Neural progenitor cell (in vitro differentiated cells): ENCODE data around the gene MTFR2. TPM values are rescaled to one million over a fixed set of nuclear protein-coding genes. Genes with fewer than 3 reads are reported as not detected.

ENCODE experiments used
- DNase-seq: peaks from one replicate; pipeline ENCODE4 v3.0.0-alpha.2; 2016; ENCODE audit warnings: low spot score
- H2AFZ ChIP-seq: fragments of 200-600 bp; sonication (generic); replicated peaks from 2 replicates; pipeline ENCODE4 v1.6.1; 2016; ENCODE audit warnings: antibody characterized with exemption
- H3F3A ChIP-seq: fragments of 200-600 bp; sonication (generic); 2 replicates; pipeline ENCODE4 v1.6.1; 2016; ENCODE audit warnings: antibody characterized with exemption, low read depth
- H3K27ac ChIP-seq: fragments of 200-600 bp; sonication (generic); 2 replicates; pipeline ENCODE4 v1.5.1; 2016; ENCODE audit warnings: mild to moderate bottlenecking
- H3K27me3 ChIP-seq: fragments of 200-600 bp; sonication (generic); 2 replicates; pipeline ENCODE4 v1.6.1; 2016; ENCODE audit warnings: mild to moderate bottlenecking, moderate library complexity
- H3K36me3 ChIP-seq: fragments of 200-600 bp; sonication (generic); 2 replicates; pipeline ENCODE4 v1.5.1; 2016
- H3K4me1 ChIP-seq: fragments of 200-600 bp; sonication (generic); 2 replicates; pipeline ENCODE4 v1.6.1; 2016; ENCODE audit warnings: mixed run types
- H3K4me2 ChIP-seq: fragments of 200-600 bp; sonication (generic); 2 replicates; pipeline ENCODE4 v1.6.1; 2016
- H3K4me3 ChIP-seq: fragments of 200-600 bp; sonication (generic); 2 replicates; pipeline ENCODE4 v1.5.1; 2016
- H3K79me2 ChIP-seq: fragments of 200-600 bp; sonication (generic); 2 replicates; pipeline ENCODE4 v1.6.1; 2016; ENCODE audit warnings: low read depth
- H3K9ac ChIP-seq: fragments of 200-600 bp; sonication (generic); 2 replicates; pipeline ENCODE4 v1.6.1; 2016
- H3K9me3 ChIP-seq: fragments of 200-600 bp; sonication (generic); 2 replicates; pipeline ENCODE4 v1.5.1; 2016; ENCODE audit warnings: low read depth
- H4K20me1 ChIP-seq: fragments of 200-600 bp; sonication (generic); 2 replicates; pipeline ENCODE4 v1.6.1; 2016; ENCODE audit warnings: low read depth
- H3K27ac Mint-ChIP-seq: 3 replicates; pipeline ENCODE4 v1.8.0; 2021; ENCODE audit warnings: mixed read lengths
- H3K27me3 Mint-ChIP-seq: 2 replicates; pipeline ENCODE4 v1.8.0; 2022; ENCODE audit warnings: low read depth, mild to moderate bottlenecking, inconsistent platforms, moderate library complexity, mixed read lengths; ENCODE audit not compliant: insufficient read depth
- H3K36me3 Mint-ChIP-seq: 3 replicates; pipeline ENCODE4 v1.8.0; 2021; ENCODE audit warnings: mixed read lengths
- H3K4me1 Mint-ChIP-seq: 3 replicates; pipeline ENCODE4 v1.8.0; 2021; ENCODE audit warnings: mixed read lengths
- H3K4me3 Mint-ChIP-seq: 3 replicates; pipeline ENCODE4 v1.8.0; 2021; ENCODE audit warnings: mild to moderate bottlenecking, moderate library complexity, mixed read lengths
- H3K9me3 Mint-ChIP-seq: 3 replicates; pipeline ENCODE4 v1.8.0; 2020; ENCODE audit warnings: mixed read lengths
- CTCF ChIP-seq: fragments of 200-600 bp; sonication (generic); IDR thresholded peaks from 2 replicates; pipeline ENCODE4 v1.5.1; 2017; ENCODE audit warnings: antibody characterized with exemption, mild to moderate bottlenecking
- EZH2 ChIP-seq: fragments of 200-600 bp; sonication (generic); IDR thresholded peaks from 2 replicates; pipeline ENCODE4 v1.6.1; 2017; ENCODE audit warnings: antibody characterized with exemption, mild to moderate bottlenecking, moderate library complexity
- EZH2phosphoT487 ChIP-seq: fragments of 200-600 bp; sonication (generic); IDR thresholded peaks from 2 replicates; pipeline ENCODE4 v1.6.1; 2017; ENCODE audit warnings: antibody characterized with exemption
- total RNA-seq: library from RNA; depleted of rRNA; stranded (reverse); fragments of >200 nt; gene quantifications from 2 replicates; pipeline ENCODE4 v1.2.3, GENCODE V29; 2015; ENCODE audit warnings: low replicate concordance

The MTFR2 gene
- total RNA-seq, 1 donor from 2014 or later = 12.6 TPM

GRCh38 chr6:136213853-136214252 lies 36.3 kb downstream of the MTFR2 start:
- Histone ChIP-seq H3K9me3 (no peaks in the 10 kb centered on the region), H4K20me1 (no peaks in the 10 kb centered on the region), H3F3A (no peaks in the 10 kb centered on the region), H3K9ac (no peak overlapping the region), H3K4me3 (no peak overlapping the region), H3K4me1 (no peaks in the 10 kb centered on the region), H3K36me3 (no peaks in the 10 kb centered on the region), H3K79me2 (no peaks in the 10 kb centered on the region), H3K27ac (no peak overlapping the region), H2AFZ (no peak overlapping the region), H3K4me2 (no peak overlapping the region), H3K27me3 (no peaks in the 10 kb centered on the region)
- DNase-seq = no peak
- H3K4me1 Mint-ChIP-seq = no peaks in the 10 kb centered on the region
- no peaks in the 10 kb centered on the region for H3K9me3 Mint-ChIP-seq
- no peaks in the 10 kb centered on the region for H3K27me3 Mint-ChIP-seq
- no peaks in the 10 kb centered on the region for H3K36me3 Mint-ChIP-seq
- H3K4me3 Mint-ChIP-seq = no peak overlapping the region
- TF ChIP-seq EZH2 (no peak), EZH2phosphoT487 (no peak), CTCF (no peak)
- no peak overlapping the region for H3K27ac Mint-ChIP-seq

- DNase-seq = no peak
- Histone ChIP-seq H3K36me3 (no peaks in the 10 kb centered on the region), H3K27ac (no peak overlapping the region), H3F3A (no peaks in the 10 kb centered on the region), H3K9ac (no peak overlapping the region), H2AFZ (no peak overlapping the region), H3K4me3 (no peak overlapping the region), H3K4me2 (no peak overlapping the region), H4K20me1 (no peaks in the 10 kb centered on the region), H3K9me3 (no peaks in the 10 kb centered on the region), H3K27me3 (no peaks in the 10 kb centered on the region), H3K4me1 (no peaks in the 10 kb centered on the region), H3K79me2 (no peaks in the 10 kb centered on the region)
- H3K36me3 Mint-ChIP-seq = no peaks in the 10 kb centered on the region
- H3K27ac Mint-ChIP-seq = no peak overlapping the region
- H3K9me3 Mint-ChIP-seq = no peaks in the 10 kb centered on the region
- no peak for TF ChIP-seq EZH2phosphoT487
- no peak for TF ChIP-seq CTCF
- TF ChIP-seq EZH2 = no peak
- H3K27me3 Mint-ChIP-seq = no peaks in the 10 kb centered on the region
- H3K4me3 Mint-ChIP-seq = no peak overlapping the region
- H3K4me1 Mint-ChIP-seq = no peaks in the 10 kb centered on the region
Observed at GRCh38 chr6:136213012-136213539, 37.0 kb downstream of the MTFR2 start.

GRCh38 chr6:136212608-136213007 lies 37.5 kb downstream of the MTFR2 start:
- Histone ChIP-seq H3K9ac (no peak overlapping the region), H3K36me3 (no peaks in the 10 kb centered on the region), H3K9me3 (no peaks in the 10 kb centered on the region), H3F3A (no peaks in the 10 kb centered on the region), H3K4me3 (no peak overlapping the region), H3K27me3 (no peaks in the 10 kb centered on the region), H3K4me1 (no peaks in the 10 kb centered on the region), H3K27ac (no peak overlapping the region), H4K20me1 (no peaks in the 10 kb centered on the region), H3K4me2 (no peak overlapping the region), H3K79me2 (no peaks in the 10 kb centered on the region), H2AFZ (no peak overlapping the region)
- H3K4me1 Mint-ChIP-seq = no peaks in the 10 kb centered on the region
- TF ChIP-seq CTCF (no peak), EZH2 (no peak), EZH2phosphoT487 (no peak)
- no peak for DNase-seq
- no peaks in the 10 kb centered on the region for H3K9me3 Mint-ChIP-seq
- no peaks in the 10 kb centered on the region for H3K36me3 Mint-ChIP-seq
- no peaks in the 10 kb centered on the region for H3K27me3 Mint-ChIP-seq
- H3K4me3 Mint-ChIP-seq = no peak overlapping the region
- H3K27ac Mint-ChIP-seq = no peak overlapping the region
